GM11168 (cell line): ENCODE measurements around the gene TMEM175.
"Not testable (repeated sequence)": the region's sequence is repeated elsewhere in the genome, so short reads cannot be mapped to it uniquely, and the experiment has no call there.

Experiments used
- in situ Hi-C: fragments of 300-500 bp; cut with MboI; formaldehyde crosslinking; loops from one replicate; pipeline ENCODE4 v1.12.0; 2022; ENCODE audit warnings: low sequenced_read_pairs; ENCODE audit not compliant: unreplicated experiment

Gene TMEM175

DNA sequence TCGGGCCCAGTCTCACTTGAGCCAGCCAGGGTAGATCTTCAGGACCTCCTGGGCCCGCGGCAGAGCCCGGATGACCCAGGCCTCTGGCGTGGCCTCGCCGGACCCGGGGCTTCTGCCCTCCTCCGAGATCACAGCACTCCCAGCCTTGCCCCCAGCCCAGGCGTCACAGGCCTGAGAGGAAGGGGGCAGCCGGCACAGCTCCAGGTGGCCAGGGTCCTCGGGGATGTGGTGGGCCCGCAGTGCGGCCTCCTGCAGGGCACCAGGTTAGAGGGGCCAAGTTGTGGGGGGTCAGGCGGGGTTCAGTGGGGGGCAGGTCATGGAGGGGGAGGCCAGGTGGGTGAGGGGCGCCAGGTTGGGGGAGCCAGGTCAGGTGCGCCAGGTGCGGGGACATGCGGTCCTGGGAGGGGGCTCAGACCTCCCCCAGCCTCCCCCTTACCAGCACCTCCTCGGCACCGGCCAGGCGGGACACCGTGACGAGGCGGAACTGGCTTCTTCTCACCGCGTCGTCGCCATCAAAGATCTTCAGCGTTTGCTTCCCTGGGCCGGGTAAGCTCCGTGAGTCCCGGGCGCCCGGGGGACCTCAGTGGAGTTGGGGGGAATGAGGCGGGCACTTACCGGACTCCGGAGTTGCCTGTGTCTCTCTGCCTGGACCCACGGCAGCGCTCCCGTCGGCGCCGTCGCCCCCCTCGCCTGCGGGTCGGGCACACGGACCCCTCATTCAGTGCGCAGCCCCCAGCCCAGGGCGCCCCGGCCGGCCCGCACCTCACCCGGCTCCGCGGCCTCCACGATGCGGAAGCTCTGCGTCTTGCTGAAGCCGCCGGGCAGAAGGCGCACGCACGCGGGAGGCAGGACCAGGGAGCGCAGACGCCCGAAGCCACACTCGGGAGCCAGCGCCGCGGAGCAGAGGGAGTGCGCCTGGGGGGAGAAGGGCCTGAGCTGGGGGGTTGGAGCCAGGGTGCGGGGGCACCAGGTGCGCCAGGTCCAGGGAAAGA lies 35.1 kb downstream of the TMEM175 start:
- in situ Hi-C loops = no loop called here

DNA sequence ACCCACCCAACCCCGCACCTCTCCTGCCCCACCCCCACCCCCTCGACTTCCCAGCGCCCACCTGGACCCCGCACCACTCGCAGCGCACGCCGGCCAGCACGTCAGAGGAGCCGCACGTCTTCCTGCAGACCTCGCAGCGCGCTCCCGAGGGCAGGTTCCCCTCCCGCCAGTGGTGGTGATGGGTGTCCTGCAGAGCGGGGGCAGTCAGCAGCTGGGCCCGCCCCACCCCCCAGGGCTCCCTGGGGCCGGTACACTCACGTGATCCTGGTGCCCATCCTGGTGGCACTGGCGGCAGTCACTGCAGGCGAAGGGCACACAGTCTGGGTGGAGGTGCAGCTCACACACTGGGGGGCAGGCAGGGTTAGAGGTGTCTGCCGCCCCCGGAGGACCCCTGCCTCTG lies 36.0 kb downstream of the TMEM175 start:
- in situ Hi-C loops = no loop called here

DNA sequence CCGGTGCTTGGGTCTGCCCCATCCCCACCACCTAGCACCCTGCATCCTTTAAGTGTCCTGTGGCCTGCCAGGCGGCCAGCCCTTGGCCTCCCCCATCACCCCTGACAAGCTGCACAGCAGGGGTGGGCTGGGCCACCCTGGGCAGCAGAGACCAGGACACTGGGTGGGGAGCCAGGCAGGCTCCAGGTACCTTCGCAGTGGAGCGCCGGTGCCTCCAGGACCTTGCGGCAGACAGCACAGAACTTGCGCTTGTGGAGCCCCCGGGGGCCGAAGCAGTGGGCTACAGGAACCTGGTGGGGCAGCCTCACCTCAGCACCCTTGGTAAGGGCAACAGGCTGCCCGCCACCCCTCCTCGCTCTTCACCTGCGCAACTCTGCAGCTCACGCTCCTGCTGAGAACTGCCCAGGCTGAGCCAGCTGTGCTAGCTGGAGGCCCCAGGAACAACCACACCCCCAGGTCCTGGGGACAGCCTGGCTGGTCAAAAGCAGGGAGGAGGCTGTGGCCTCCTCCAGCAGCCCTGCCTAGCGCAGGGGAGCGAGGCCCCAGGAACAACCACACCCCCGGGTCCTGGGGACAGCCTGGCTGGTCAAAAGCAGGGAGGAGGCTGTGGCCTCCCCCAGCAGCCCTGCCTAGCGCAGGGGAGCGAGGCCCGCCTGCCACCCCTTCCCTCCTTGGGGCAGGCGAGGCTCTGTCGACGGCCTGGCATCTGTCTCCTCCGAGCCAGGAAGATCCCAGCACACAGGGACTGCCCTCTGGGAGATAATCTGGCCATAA lies 36.5 kb downstream of the TMEM175 start:
- in situ Hi-C loops = no loop called here

DNA sequence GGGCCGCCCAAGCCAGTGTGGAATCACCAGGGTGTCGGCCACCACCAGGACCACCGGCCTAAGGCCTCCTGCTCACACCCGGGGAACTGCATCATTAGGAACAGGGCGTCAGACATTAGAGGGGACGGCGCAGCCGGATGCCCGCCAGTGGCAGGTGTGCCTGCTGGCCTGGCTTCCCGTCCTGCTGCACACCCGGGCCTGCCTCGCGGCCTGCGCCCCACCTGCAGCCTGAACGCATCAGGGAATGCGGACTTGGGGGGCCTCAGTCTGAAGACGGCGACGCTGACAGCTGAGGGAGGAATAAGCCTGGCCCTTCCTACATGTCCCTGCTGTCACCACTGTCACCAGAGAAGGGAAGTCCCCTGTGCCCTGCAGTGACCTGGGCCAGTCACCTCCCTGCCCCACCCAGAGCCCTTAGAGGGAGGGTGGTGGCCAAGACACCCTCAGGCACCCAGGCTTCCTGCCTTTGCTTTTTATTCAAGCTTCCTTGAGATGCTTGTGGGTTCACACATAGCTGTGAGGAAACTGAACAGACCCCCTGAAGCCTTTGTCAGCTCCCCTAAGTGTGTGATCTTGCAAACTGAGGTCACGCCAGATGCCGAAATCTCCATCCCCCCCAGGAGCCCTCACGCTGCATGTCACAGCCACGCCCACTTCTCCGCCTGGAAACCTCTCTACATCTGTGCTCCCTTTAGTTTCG lies 37.9 kb downstream of the TMEM175 start:
- in situ Hi-C loops = no loop called here

DNA sequence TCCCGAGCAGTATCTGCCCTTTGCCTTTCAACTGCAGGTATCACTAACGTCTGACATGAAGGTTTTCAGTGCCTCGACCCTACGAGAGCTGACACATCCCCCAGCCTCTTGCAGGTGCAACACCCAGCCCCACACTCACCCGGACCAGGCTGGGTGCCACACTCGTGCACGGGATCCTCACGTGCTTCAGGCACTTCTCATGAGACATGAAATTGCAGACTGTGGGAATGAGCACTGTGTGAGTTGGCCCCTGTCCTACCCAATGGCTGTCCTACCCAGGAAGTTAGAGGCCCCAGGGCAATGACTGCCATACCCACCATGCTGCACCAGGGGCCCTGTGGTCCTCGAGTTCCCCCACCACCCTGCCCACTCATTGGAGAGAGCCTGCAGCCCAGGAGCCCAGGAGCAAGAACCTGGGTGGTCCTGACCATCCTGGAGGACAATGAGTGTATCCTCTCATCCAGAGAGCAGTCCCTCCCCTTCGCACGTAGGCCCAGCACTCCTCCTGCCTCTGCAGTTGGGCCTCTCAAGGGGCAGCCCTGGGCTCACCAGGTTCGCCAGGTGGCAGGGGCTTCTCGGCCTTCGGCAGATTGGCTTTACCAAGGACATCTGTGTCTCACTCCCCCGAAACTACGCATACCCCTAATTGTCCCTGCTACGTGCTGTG lies 38.7 kb downstream of the TMEM175 start:
- in situ Hi-C loops = no loop called here

DNA sequence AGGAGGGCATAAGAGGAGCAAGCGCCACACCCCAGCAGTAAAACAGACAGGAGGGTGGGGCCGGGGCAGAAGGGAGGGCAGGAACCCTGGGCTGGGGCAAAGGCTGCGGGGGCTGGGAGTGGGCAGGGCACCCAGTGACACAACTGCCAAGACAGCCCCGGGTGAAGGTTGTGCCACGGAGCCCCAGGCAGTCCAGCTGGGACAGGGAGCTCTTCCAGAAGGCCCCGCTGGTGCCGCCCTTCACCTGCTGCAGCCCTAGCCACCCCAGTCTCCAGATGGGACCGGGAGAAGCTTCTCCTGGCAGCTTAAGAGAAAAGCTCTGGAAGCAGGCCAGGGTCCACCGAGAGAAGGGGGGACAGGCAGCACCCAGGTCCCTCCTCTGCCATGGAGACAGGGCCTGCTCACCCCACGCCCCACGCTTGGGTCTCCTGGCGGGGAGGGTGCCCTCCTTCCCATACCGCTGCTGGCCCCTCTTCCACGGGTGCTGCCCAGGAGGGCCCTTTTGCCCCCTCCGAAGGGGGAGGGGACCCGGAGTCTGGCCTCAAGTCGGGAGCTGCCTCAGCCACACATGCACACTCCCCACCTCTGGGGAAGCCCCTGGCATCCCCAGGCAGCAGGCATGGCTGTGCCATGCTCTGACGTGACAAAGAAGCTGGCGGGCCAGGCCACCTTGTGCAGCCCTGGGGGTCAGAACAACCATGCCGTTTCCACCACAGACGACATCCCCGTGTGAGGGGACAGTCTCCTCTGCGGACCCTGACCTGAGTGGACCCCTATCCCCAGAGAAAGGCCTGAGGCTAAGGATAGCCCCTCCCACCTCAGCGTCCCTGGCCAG lies 39.6 kb downstream of the TMEM175 start:
- in situ Hi-C loops = no loop called here

DNA sequence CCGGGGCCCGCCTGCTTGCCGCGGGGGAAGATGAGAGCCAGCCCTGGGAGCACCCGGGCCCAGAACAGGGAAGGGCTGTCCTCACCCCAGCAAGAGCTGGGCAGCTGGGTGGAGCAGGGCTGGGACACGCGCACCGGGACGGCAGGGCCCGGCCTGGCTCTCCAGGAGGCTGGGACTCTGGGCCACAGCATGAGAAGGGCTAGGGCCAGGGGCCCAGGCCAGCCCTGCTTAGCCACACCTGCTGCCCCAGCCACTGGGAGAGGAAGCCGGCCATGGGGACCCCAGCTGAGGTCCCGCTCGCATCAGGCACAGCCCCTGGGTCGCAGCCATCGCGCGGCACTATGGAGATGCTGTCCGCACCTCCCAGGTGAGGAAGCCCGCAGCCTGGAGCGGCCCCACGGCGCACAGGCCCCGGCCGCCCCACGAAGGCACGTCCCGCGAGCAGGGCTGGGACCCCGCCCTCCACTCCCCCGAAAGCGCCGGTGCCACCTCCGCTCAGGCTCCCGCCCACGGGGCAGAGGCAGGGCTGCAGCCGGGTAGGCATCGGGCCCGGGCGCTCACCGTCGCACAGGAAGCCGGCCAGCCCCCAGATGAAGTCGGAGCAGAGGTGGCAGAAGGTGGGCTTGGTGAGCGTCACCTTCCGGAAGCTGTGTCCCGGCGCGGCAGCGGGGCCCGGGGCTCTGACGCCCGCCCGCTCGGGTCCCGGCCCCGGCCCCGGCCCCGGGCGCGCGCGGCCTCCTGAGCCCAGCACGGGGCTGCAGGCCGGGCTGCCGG lies 40.6 kb downstream of the TMEM175 start:
- in situ Hi-C loops = no loop called here

DNA sequence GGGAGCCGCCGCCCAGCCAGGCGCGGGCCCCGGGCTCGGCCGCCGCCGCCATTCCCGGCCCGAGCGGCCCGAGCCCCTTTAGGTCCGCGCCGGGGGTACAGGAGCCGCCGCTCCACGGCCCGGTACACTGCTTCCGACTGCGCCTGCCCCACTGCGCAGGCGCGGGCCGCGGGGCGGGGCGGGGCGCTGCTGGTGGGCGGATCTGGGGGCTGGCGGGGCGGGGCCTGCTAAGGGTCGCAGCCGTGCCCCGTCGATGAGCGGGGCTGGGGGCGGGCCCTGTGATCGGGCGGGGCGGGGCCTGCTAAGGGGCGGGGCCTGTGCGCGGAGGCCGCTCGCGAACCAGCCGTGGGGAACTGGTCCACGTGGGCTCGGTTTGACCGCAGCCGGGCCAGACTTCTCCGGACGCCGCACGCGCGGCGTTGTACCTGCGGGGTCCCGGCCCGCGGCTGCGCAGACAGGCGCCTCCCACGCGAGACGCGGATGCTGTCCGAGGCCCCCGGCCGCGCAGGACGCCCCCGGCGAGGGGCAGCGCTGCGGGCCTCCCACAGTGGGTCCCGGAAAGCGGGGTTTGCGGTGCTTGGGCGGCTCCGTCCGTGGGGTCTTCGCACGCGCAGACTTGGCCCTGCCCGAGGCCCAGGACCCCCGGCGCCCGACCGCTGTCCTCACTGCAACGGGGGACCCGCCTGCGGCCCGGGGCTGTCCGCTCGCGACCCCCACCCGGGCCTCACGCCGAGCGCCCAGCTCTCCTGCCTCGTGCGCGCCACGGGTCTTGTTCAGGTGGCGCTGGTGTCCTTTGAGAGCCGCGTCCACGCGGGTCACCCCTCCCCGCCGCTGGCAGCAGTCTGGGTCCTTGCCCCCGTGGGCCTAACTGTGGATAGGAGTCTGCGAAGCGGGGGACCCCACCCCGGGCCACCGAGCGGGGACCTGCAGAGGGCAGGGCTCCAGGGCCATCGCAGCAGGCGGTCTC lies 41.5 kb downstream of the TMEM175 start, which contains the start of gene DGKQ:
Gene DGKQ (minus strand): TSS at position 139 of the 967 bp plus-strand sequence. CDS start 87 bp downstream, at position 52.
- in situ Hi-C loops = no loop called here

DNA sequence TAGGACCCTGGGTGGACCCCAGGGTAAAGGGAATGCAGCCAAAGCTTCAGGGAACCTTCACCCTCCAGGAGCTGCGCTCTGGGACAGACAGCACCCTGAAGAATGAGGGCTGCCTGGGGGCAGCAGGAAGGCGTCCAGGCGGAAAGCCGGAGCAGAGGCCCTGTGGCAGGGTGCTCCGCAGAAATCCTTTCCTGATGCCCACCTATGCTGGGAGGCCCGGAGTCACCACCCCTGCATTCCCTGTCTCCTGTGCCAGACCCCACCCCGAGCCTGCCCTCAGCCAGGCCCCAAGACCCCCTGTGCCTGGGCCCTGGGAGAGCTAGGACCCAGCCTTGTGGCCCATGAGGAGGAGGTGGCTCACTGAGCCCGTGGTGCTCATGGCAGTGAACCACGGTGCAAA lies 42.4 kb downstream of the TMEM175 start:
- in situ Hi-C loops = no loop called here

DNA sequence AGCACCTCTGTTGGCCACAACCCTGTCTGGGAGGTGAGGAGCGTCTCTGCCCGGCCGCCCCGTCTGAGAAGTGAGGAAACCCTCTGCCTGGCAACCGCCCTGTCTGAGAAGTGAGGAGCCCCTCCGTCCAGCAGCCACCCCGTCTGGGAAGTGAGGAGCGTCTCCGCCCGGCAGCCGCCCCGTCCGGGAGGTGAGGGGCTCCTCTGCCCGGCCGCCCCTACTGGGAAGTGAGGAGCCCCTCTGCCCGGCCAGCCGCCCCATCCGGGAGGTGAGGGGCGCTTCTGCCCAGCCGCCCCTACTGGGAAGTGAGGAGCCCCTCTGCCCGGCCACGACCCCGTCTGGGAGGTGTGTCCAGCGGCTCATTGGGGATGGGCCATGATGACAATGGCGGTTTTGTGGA lies 43.8 kb downstream of the TMEM175 start:
- in situ Hi-C loops = not testable (repeated sequence)

DNA sequence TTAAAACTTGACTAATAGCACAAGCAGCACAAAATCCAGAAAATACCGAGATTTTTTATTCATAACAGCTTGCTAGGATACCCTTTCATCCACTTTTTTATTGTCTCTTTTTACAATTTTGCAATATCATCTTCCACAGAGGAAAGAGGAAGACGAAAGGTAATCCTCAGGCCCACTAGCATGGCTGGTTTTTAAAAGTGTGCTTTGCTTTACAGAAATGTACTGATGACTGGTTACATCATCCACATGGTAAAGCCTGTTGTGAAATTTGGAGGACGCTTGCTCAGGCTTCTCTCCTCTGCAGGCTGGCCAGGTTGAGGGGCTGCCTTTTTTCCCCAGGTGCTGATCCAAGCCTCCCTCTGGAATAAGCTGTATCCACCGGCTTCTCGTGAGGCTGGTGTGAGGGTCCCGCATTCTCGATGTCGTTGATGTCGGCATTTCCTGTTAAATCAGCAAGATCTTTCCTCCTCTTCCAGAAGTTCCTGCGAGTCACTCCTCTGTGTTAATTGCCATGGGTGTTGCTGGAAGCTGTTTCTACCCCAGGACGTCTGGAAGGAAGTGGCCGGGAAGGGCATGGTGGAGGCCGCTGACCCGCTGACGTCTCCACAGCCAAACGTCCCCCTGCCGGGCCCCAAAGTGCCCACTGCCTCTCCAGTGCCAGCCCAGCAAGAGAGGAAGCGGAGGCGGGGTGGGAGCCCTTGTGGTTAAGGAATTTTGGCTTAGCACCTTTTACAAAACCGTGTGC lies 46.9 kb downstream of the TMEM175 start:
- in situ Hi-C loops = no loop called here

DNA sequence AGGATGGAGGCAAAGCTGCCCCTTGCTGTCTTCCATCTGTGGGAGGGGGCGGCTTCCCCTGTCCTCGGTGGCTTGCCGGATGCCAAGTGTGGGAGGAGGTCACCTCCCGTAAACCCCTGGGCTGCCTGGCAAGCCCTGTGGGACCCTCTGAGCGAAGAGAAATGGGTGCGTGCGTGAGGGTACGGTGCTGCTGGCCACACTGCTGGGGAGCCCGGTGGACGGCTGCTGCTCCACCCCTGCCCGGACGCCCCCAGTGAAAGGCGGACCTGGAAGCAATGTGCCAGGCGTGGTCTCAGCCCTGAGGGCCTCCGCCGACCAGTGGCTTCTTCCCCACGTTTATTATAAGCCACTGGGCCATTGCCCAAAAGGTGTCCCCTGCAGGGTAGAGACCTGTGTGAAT lies 50.0 kb downstream of the TMEM175 start:
- in situ Hi-C loops = no loop called here

DNA sequence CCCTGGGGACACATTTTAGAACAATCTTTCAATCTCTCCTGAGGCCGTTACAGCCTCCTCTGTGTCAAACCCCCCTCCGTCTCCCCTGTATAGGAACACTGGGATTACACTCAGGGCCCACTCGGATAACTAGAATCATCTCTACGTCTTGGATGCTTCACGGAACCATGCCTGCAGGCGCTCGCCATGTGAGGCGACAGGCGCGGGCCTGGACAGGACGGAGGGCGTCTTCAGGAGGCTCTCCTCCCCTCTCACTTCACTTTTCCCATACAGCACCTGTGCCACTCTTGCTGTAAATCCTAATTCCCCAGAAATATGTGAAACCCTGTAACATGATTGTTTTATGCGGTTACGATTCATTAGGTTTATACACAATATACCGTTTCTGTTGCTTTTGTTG lies 50.6 kb downstream of the TMEM175 start:
- in situ Hi-C loops = no loop called here

DNA sequence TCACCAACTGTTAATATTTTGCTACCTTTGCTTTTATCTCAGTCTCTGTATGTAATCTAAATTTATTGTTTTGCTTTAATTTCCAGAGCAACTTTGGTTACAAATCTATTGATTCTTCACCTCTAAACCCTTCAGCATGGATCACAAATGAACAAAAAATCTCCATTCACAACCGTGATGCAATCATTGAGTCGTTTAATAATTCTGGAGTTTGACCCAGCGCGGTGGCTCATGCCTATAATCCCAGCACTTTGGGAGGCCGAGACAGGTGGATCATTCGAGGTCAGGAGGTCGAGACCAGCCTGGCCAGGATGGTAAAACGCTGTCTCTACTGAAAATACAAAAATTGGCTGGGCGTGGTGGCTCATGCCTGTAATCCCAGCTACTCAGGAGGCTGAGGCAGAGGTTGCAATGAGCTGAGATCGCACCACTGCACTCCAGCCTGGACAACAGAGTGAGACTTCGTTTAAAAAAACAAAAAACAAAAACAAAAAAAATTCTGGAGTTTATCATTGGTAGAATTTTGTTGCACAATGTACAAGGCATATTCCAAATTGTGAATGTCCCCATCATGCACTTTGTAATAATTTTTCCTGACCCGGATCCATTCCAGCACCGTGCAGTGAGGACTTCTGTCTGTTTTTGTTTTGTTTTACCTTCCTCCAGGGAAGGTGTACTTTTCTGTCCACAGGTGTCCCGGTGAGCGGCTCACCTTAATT lies 52.2 kb downstream of the TMEM175 start:
- in situ Hi-C loops = no loop called here

DNA sequence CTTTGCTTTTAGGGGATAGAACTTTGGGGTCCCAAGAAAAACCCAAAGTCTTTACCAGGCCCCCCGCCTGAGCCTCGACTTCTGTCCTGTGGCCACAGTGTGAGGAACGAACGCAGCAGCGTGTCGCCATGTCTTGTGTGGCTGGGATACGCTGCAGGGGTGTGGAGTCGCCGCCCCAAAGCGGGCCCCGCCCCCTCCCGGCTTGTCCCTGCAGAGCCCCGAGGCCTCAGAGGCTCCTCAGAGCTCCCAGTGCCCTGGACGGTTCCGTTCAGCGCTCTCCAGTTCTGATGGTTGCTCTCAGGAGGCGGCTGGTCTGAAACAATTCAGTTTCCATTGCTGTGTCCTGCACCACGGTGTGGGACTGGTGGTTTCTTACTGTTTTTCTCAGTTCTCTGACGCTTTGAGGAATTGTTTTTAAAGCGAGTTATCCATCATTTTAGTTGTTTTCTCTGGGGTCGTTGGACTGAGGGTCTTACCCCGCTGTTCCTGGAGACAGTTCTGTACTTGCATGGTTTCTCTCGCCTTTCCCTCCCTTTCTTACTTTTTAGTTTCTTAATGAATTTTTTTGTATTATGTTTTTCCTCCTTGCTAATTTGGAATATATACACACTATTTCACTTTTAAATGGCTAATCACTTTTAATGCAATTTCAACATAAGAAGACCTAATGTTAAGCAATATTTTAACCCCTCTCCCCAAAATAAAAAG lies 53.0 kb downstream of the TMEM175 start:
- in situ Hi-C loops = no loop called here
